Measurements from ENCODE around the gene ATP2B3.
A peak's percentile ranks its signal among the peaks of the same experiment; 100 is the strongest.

The ATP2B3 gene

DNA sequence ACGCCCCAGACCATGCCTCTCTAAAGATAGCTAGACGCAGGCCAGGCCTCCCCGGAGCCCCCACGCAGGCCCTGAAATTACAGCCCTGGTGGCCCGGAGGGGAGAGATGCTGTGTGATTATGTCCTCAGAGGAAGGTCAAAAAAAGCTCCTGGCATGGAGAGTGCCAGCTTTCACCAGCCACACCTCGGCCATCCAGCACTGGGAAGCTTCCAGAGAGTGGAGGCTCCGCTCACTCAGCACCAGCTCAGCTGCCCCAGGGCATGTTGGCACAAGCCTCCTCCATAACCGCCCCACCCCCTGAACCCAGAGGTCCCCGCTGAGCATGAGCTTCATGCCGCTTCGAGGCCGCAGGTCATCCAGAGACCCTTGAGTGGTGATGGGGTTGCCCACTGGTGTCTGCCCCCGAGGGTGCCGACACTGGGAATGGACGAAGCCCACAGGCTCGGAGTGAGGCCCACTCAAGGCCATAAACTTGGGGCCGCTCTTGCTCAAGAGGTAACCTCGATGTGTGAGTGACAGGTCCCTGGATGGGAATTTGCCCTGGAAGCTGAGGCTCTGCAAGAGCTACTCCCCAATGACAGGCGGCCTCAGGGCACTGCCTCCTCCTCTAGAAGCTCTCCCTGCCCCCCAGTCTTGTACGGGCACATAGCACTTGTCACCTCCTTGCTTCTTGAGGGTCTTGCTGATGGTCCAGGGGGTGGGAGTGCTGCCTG is 27.1 kb upstream of the ATP2B3 start:
- no peak for DNase-seq

DNA sequence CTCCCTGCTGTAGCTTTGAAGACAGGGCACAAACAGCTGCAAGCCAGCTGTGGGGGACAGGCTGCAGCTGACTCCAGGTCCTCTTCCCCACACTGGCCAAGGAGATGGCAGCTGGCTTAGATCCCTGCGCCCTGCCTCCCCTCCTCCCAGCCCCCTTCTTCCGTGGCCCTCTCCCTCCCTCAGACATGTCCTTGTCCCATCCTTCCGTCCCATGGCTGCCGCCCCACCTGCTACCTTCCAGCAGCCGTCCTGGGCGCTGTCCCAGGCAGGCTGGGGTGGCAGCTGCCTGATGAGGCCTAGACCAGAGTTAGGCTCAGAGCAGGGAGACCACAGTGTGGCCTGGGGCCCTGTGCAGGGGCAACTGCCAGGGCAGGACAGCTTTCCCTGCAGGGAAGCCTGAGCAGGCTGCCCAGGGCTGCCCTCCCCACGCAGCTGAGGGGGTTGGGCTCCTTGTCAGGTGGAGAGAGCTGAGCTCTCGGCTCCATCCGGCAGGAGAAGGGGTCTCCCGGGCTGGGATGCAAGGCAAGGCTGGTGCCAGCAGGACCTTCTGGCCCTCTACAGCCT is 26.0 kb upstream of the ATP2B3 start:
- no peak for DNase-seq

DNA sequence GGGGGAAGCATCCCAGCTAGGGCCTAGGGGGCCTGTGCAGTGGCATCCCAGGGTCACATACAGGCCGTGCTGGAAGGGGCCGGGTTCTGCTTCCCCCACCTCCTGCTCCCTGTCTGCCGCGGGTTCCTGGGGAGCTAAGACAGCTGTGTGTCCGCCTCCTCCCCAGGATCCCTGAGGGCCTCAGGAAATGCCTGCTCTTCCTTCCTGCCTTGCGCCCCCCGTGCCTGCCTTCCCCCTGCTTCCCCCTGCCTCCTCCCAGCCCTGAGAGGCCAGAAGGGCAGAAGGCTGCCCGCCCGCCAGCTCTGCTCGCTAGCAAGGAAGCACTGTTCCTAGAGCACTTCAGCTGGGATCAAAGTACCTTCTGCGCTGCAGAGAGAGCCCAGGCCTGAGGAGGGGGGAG is 25.5 kb upstream of the ATP2B3 start:
- no peak for DNase-seq

DNA sequence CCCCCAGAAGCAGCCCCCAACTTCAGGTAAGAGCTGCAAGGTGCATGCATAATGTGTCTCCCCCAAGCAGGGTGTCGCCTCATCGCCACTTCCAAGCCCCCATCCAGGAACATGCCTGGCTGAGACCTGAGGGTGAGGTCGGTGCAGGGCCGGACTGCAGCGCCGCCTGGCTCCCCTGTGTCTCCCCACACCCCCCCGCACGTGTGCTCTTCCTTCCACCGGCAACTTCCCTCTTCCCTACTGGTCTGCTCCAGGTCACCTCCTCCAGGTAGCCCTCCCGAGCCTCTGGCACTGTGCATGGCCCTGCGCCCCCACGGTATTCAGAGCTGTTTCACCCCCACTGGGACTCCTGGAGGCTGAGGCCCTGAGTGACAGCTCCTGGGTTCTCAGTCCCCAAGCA is 24.9 kb upstream of the ATP2B3 start:
- no peak for DNase-seq

DNA sequence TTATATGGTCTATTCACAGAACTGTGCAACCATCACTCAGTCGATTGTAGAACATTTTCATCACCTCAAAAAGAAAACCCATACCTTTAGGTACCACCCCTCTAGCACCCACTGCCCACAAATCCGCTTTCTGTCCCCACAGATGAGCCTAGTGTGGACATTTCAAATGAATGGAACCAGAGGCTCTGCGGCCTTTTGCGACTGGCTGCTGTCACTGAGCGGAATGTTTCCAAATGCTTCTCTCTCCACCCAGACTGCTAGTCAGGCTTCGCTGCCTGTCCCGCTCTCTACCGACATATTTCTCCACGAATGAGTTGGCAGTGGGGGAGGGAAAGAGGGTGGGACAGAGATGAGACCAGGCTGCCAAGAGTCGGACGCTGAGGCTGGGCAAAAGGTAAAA is 24.4 kb upstream of the ATP2B3 start:
- DNase-seq: no peak

DNA sequence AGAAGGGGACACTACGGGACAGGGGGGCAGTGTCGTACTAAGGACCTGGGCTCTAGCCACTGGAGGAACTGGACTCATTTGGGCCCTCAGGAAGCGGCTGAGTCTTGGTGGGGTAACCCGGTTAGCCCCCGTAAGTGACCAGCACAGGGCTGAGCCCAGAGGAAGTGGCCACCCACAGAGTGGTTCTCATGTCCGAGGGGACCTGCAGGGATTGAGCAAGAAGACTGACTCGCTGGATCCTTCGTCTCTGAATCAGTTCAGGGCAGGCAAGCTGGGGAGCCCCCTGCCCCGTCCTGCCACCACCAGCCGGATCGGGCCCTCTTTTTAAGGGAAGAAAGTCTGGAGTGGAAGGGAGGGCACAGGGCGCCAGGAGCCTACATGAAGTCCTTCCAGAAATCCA is 23.4 kb upstream of the ATP2B3 start:
- DNase-seq: no peak

DNA sequence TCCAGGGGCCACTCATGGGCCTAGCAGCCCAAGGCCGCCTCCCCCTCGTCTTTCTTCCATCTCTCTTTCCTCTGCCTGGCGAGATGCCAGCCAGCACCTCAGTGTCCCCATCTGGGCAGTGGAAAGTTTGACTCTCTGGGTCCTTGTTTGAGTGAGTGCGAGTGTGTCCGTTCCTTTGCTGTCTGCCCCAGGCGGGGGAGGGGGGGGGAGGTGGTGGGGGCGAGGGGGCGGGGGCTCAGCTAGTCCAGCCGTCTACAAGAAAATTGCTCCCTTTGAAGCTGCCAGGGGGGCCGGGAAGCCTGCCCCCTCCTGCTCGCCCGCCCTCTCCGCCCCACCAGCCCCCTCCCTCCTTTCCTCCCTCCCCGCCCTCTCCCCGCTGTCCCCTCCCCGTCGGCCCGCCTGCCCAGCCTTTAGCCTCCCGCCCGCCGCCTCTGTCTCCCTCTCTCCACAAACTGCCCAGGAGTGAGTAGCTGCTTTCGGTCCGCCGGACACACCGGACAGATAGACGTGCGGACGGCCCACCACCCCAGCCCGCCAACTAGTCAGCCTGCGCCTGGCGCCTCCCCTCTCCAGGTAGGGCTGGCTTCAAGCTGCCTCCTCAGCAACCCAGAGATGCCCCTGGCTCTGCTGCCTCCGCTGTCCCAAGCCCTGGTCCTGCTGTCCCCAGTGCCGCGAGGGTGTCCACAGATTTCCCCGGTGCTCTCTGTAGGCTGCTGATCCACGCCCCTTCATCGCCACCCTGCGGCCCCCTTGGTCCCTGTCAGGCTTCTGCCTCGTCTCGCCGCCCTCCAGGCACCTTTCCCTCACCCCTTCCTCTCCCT is 22.7 kb upstream of the ATP2B3 start, which contains the start of gene BGN:
Gene BGN (plus strand): TSS at position 440 of the 821 bp plus-strand sequence. CDS start 9,652 bp downstream, outside the sequence.
- DNase-seq: peak in 2 of 6 experiments; percentile 5 to 7

DNA sequence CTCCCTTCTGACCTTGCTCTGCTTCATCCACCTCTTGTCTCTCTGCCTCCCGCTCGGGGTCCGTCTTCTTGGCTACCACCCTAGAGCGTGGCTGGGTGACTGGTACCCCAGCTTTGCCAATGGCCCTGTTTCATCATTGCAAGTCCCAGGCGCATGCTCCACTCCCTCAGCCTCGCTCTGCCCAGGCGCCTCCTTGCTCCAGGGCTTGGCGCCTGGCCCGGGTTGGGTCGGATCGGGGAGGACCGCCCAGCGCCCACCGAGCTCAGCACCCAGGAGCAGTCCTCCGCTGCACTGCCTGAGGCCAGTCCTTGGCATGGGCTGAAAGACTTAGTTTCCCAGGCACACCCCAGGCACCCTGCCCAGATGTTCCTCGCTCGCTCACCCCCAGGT is 22.1 kb upstream of the ATP2B3 start:
- no peak for DNase-seq

DNA sequence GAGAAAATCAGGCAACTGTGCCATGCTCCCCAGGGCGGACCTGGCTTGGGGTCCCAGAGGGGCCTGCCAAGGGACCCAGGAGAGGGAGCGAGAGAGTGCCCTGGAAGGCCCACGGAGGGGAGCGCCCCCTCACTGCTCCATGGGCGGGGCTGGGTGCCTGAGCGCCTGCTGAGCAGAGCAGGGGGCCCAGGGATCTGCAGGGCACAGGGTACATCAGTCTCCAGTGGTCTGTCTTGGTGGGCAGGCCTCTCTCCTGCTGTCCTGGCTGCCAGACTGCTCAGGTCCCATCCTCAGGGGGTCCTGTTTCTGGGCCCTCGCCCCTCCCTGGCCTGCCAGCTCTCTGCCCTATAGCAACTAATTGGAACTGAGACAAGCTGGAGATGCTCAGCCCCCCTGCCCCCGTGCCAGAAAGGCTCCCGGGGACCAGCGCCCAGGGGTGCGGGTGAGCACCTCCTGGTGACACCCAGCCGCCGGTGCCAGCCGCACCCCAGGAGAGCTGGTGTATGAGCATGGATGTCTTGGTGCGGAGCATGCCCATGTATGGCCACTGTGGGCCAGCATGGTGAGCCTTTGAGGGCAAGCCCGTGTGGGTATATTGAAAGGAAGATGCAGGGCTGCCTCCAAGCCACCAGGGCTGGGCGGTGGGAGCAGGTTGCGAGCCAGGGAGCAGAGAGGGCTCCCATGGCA is 21.4 kb upstream of the ATP2B3 start:
- no peak for DNase-seq

DNA sequence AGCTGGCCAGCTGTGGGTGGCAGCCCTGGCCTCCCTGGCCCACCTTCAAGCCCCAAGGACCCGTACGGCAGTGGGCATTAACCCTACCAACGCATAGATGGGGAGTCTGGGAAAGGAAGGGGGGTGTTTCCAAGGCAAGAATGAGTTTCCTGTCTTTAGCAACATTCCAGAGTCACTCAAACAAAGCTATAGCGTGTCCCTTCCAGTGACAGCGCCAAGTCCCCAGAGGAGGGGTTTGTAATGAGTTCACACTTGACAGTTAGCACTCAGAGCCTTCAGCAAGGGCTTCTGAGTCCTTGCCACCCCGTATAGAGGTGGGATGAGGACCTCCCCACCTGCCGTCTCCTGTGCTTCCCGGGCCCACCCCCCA is 20.9 kb upstream of the ATP2B3 start:
- no peak for DNase-seq

DNA sequence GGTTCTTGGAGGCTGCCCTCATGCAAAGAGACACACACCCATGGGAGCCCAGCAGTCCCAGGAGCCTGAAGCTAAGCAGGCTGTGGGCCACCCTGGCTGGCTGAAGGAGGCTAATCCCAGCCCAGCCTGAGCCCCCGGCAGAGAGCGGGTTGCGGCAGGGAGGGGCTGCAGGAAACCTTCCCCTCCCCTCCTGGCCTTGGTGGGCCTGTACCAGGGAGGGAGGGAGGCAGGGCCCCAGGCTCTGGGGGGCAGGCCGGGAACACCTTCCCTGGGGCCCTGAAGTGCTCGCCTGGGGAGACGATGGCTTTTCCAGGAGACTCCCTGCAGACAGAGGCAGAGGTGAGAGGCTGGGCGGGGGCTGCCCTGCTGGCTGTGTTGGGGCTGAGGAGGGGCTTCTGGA is 19.0 kb upstream of the ATP2B3 start:
- no peak for DNase-seq

DNA sequence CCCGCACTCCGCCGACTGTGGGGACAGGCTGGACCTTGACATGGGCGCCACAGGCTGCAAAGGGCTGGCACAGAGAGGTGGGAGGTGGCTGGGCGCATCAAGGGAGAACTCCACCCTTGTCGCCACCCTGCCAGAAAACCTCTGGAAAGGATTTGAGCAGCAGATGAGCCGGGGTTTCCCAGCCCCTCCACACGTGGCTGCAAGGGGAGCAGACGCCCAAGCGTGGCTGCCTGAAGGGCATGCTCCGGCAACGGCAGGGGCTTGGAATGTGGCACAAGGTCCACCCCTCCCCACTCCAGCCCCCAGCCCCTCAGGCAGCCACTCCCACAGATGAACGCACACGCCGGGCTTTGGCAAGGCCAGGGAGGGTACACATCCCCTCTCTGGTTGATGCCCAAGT is 18.1 kb upstream of the ATP2B3 start:
- no peak for DNase-seq

DNA sequence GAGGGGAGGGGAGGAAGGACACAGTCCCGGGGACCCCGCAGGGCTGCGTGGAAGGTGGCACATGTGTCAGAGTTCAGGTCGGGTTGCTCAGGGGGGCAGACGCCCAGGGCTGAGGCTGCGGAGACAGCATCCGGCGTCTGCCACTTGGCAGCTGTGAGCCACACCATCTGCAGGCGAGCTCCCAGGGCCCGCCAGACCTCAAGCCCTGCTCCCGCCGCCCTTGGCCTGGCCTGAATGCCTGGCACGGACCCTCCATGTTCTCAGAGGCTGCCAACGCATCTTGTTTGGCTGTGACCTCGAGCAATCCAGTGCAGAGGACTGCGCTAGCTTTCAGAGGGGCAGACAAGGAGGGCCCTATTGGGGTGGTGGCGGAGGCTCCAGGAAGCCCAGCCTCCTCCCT is 17.6 kb upstream of the ATP2B3 start:
- no peak for DNase-seq

DNA sequence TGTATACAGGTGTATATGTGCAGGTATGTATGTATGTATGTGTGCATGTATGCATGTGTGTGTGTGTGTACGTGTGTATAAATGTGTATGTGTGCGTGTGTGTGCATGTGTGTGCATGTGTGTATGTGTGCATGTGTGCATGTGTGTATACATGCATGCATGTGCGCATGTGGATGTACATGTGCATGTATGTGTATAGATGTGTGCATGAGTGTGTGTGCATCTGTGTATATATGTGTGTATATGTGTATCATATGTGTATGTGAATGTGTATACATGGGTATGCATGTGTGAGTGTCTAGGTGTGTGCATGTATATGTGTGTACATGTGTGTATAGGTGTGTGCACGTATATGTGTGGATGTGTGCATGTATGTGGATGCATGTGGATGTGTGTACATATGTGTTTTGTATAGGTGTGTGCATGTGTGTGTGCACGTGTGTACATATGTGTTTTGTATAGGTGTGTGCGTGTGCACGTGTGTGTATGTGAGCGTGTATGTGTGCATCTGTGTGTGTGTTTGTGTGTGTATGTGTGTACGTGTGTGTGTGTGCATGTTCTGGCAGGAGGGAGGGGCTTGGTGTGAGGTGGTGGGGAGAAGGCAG is 16.7 kb upstream of the ATP2B3 start:
- DNase-seq: no peak

DNA sequence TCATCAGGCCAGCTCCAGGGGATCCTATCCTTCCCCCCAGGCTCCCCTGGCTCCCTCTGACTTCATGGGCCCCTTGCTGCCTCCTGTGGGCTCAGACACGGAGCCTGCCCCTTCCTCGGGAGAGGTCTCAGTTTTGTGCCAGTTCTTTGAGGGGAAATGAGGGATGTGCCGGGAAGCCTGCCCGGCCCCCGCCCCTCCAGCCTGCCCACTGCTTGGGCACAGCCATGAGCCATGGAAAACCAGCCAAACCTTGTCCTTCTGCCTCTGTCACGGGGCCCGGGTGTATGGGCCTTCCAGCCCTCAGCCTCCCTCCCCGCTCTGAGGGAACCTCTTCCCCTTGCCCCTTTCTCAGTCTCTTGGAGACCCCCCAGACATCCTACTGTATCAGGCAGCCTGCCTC is 15.9 kb upstream of the ATP2B3 start:
- no peak for DNase-seq

DNA sequence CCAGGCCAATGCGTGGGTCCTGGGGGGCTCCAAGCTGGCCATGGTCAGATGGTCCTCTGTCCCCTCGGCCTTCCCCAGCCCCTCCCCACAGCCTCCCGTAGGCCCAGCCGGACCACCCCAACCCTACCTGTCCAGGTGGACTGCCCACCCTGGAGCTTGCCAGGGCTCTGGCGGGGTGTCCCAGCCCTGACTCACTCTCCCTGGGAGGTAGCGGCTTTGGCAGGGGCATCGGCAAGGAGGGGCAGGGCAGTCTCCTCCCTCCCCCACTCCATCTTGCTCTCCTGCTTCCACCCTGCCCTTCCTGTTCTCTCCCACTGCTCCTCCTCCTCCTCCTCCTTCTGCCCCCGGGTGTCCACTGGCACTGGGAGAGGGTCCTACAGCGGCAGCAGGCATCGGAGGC is 15.3 kb upstream of the ATP2B3 start:
- DNase-seq: no peak

DNA sequence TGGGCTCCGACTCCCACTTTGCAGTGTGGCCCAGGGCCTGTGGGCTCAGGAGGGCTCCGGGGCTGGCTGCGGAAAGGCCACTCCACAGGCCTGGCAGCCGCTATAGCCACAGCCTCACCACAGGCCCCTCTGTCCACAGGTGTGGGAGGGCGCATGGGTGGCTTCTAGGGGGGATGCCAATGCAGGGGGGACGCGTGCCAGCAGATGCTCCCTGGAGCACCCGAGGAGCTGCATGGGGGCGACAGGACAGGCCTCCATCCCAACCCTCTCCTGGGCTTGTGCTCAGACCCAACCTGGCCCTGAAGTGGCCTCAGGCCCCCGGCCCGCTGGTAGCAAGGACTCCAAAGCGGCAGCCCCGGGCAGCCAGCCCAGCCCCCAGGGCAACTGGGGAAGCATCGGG is 14.6 kb upstream of the ATP2B3 start:
- DNase-seq: no peak

DNA sequence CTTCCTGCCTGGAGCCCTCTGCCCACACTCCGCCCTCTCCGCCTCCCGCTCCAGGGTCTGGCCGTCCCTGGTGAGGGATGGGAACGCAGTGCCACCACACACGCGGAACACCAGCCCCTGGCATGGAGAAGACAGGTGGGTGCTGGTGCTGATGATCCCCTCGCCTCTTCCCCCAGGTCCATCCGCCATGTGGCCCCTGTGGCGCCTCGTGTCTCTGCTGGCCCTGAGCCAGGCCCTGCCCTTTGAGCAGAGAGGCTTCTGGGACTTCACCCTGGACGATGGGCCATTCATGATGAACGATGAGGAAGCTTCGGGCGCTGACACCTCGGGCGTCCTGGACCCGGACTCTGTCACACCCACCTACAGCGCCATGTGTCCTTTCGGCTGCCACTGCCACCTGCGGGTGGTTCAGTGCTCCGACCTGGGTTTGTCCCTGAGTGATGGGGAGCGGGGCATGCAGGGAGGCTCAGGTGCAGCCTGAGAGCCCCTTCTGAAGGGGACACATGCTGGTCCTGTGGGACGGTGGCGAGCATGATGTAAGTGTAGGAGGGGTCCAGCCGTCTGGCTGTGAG is 12.9 kb upstream of the ATP2B3 start:
- DNase-seq: no peak

DNA sequence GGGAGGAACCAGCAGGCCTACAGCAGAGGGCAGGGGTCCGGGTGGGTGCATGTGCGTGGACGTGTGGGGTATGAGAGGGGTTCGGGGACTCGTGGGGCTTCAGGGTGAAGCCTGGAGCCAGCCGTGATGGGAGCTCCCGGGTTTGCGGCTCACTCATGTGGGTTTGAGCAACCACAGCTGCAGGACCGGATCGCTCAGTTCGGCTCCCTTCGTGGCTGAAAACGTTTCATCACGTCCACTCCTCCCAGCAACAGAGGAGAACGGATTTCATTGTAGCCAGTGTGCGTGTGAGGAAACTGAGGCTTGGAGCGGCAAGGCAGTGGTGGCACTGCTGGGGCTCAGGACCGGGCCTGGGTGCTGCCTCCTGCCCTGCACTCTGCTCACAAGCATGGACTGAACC is 12.1 kb upstream of the ATP2B3 start:
- DNase-seq: no peak

DNA sequence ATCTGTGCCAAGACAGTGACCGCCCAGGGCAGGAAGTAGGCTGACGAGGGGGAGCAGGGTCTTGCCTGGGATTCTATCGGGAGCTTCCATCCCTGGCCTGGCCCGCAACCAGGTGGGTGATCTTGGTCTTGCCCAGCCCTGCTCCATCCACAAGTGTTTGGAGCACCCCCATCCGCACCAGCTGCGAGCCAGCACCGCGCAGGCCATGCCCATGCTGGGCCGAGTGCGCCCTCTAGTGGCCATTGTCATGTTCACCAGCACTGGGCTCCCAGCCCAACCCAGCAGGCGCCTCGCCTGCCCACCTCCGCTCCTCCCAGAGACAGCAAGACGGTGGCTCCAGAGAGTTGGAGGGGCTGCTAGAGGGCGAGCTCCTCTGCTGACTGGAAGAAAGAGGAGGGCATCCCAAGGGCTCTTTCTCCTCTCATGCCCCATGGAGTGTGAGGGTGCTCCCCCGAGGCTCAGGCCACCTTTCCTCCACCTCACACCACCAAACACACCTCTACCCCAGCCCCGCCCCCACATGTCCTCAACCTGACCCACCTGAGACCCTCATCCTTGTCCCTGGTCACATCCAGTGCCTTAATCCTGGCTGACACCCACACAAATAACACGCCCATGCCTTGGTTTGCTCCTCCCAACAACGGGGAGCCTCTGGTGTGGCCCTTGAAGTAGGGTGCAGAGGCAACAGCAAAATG is 9.8 kb upstream of the ATP2B3 start:
- DNase-seq: peak; percentile 54 to 83 (median 76)

DNA sequence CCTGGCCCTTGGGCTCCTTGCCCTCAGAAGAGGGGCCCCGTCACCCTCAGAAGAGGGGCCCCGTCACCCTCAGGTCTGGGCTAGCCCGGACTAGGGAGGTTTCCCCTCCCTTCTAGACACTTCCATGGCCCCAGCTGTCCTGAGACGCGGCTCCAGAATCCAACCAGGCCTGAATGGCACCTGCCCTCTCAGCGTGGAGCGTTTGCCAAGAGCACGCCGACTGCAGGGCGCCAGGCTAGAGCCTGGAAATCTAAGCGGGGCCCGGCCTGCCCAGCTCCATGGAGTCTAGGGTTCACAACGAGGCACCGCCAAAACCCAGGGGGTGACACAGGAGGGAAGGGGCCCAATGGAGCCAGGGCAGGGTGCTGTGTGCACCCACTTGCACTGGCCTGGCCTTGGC is 7.8 kb upstream of the ATP2B3 start:
- DNase-seq: no peak

DNA sequence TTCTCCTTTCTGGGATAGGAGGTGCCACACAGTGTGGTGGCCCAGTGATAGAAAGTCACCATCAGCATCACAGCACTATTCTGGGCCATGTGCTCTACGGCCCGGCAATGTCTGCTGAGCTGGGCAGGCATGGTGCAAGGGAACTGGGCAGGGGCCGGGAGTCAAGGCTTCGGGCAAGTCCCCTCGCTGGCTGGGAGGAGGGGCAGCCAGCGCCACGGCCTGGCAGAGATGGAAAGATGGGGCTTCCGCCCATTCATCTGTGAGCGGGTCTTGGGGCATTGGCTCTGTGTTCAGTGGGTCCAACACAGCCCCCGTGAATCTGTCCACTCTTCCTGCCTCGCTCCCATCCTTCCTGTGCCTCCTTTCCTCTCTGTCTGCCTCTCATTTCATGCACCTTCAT is 7.1 kb upstream of the ATP2B3 start:
- DNase-seq: no peak
